ENCODE measurements around the gene TSPAN32.

DNA sequence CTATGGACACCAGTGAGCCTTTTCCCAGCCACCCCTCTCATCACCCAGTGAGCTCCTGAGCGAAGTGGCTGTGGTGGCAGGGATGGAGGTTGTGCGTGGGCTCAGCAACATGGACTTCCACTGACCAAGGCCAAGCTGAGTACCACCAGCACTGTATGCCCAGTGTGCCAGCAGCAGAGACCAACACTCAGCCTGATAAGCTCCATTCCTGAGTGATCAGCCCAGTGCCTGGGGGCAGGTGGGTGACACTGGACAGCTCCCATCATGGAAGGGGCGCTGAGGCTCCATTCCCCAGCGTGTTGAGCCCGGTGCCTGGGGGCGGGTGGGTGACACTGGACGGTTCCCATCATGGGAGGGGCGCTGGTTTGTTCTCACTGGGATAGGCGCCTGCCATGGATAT is 57.7 kb downstream of the TSPAN32 start:
- TF ChIP-seq, protein P1, sequence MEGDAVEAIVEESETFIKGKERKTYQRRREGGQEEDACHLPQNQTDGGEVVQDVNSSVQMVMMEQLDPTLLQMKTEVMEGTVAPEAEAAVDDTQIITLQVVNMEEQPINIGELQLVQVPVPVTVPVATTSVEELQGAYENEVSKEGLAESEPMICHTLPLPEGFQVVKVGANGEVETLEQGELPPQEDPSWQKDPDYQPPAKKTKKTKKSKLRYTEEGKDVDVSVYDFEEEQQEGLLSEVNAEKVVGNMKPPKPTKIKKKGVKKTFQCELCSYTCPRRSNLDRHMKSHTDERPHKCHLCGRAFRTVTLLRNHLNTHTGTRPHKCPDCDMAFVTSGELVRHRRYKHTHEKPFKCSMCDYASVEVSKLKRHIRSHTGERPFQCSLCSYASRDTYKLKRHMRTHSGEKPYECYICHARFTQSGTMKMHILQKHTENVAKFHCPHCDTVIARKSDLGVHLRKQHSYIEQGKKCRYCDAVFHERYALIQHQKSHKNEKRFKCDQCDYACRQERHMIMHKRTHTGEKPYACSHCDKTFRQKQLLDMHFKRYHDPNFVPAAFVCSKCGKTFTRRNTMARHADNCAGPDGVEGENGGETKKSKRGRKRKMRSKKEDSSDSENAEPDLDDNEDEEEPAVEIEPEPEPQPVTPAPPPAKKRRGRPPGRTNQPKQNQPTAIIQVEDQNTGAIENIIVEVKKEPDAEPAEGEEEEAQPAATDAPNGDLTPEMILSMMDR (conservative IDR thresholded peaks at IDR 0.05; ENCODE audit: low read depth, low read length), result no peak
- no peak for TF ChIP-seq EZH2 (IDR thresholded peaks at IDR 0.05; ENCODE audit: borderline replicate concordance, low read depth, low read length, poor library complexity, severe bottlenecking)

All from A673 (cell line).